Measurements from ENCODE around the gene CCDC57.

DNA sequence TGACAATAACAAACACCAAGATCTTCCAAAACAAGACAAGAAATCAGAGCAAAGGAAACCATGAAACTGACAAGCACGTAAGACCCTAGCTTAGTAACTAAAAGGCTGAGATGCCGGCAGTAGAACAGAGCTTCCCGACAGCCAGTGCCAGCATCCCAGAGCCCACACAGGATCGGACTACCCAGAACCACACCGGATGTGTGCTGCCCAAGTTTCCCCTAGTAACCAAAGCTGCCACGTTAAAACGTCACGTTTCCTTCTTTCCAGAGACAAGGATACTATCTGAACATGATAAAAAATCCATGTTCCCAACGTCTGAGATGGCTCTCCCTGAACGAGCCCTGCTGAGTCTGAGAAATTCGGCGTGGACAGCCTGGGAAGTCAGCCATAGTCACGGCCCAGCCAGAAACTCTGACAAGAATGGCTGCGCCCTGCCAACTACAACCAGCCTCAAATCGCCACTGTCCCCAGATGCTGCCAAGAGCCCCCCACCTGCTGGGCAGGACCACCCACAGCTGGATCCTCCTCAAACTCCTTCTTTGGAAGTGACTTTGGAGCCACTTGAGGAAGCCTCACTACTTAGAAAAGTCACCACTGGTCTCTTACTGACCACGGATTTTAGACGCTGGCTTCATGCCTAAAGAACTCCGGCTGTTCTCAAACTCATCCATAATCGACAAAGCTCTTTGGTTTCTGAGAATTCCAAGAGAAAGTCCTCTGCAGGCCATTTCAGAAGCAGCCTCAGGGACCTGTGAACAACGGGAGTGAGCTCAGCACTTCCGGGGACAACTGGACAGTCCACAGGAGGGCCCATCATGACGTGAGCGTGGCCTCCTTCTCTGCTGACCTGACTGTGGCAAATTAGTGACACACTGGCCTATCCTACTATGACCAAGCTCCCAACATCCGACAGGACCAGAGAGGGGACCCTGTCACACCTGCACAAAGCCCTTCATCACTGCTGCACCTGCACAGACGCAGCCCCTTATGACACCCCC lies 16.7 kb downstream of the CCDC57 start:
- TF ChIP-seq, protein P1, sequence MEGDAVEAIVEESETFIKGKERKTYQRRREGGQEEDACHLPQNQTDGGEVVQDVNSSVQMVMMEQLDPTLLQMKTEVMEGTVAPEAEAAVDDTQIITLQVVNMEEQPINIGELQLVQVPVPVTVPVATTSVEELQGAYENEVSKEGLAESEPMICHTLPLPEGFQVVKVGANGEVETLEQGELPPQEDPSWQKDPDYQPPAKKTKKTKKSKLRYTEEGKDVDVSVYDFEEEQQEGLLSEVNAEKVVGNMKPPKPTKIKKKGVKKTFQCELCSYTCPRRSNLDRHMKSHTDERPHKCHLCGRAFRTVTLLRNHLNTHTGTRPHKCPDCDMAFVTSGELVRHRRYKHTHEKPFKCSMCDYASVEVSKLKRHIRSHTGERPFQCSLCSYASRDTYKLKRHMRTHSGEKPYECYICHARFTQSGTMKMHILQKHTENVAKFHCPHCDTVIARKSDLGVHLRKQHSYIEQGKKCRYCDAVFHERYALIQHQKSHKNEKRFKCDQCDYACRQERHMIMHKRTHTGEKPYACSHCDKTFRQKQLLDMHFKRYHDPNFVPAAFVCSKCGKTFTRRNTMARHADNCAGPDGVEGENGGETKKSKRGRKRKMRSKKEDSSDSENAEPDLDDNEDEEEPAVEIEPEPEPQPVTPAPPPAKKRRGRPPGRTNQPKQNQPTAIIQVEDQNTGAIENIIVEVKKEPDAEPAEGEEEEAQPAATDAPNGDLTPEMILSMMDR (conservative IDR thresholded peaks at IDR 0.05), result no peak
- no peak for TF ChIP-seq EZH2 (IDR thresholded peaks at IDR 0.05; ENCODE audit: low read depth)

All from PC-9 (cell line).